Right lobe of liver (tissue), 6 donors: ENCODE measurements around the gene NCF4. TPM values are rescaled to one million over a fixed set of nuclear protein-coding genes. Genes with fewer than 3 reads are reported as not detected.
A peak's percentile ranks its signal among the peaks of the same experiment; 100 is the strongest.

Experiments
- ATAC-seq, 4 donors: fragments of 200-7000 bp; cut with Tn5 transposase; one replicate each; pipeline ENCODE4 v1.9.1; 2020; ENCODE audit warnings: mild to moderate bottlenecking in 4 of 4, moderate library complexity in 4 of 4
- DNase-seq, 3 donors: peaks; one replicate each; pipeline ENCODE4 v3.0.0-alpha.2; 2020
- H3K27ac ChIP-seq, 3 donors: fragments of 200-600 bp; one replicate each; pipeline ENCODE4 v1.8.0; 2022
- H3K27me3 ChIP-seq, 2 donors: fragments of 200-600 bp; one replicate each; pipeline ENCODE4 v1.8.0; 2022
- H3K36me3 ChIP-seq, 4 donors: fragments of 200-600 bp; sonication (generic) in 1 of 4; one replicate each; pipeline versions ENCODE4 v1.5.1 to v1.8.0; 2017 to 2022; ENCODE audit warnings: control low read depth in 1 of 4
- H3K4me1 ChIP-seq, 4 donors: fragments of 200-600 bp; sonication (generic) in 1 of 4; one replicate each; pipeline versions ENCODE4 v1.5.1 to v1.8.0; 2017 to 2022; ENCODE audit warnings: control low read depth in 1 of 4
- H3K4me3 ChIP-seq, 3 donors: fragments of 200-600 bp; one replicate each; pipeline ENCODE4 v1.8.0; 2022
- H3K9me3 ChIP-seq, 4 donors: fragments of 200-600 bp; sonication (generic) in 1 of 4; one replicate each; pipeline versions ENCODE4 v1.5.1 to v1.8.0; 2017 to 2022; ENCODE audit warnings: control low read depth in 1 of 4
- CTCF ChIP-seq, 4 donors: fragments of 200-600 bp in 3 of 4; fragments of 450-650 bp in 1 of 4; IDR thresholded peaks; one replicate each; pipeline versions ENCODE4 v1.5.1 to v1.8.0; 2016 to 2022; ENCODE audit warnings: antibody characterized with exemption in 4 of 4, mild to moderate bottlenecking in 2 of 4
- POLR2A ChIP-seq: fragments of 450-650 bp; IDR thresholded peaks from one replicate; pipeline ENCODE4 v1.6.1; 2017; ENCODE audit warnings: antibody characterized with exemption, mild to moderate bottlenecking
- WGBS: methylation state at CpG from one replicate; pipeline ENCODE4 v1.1.6; 2018; ENCODE audit warnings: low coverage, low lambda C conversion rate; ENCODE audit not compliant: insufficient coverage; ENCODE audit errors: missing lambda C conversion rate; 5-methylcytosine and 5-hydroxymethylcytosine counted together
- intact Hi-C, 2 donors: fragments of 100-400 bp; cut with DNase I; formaldehyde crosslinking; loops; one replicate each; pipeline versions ENCODE4 v1.11.2 to v1.14.1; 2022
- total RNA-seq, 6 experiments: library from RNA; depleted of rRNA in 2 of 6; stranded (reverse); fragments of >200 nt in 2 of 6; fragmentation: NEBNext Ultra II Directional in 3 of 6; extraction: Animal tissue kit (Norgen Biotek cat#: 25700) in 3 of 6; gene quantifications; one replicate each; pipeline versions ENCODE4 v1.1.0 to v1.2.4, GENCODE V29; 2016 to 2023
- donor health status: DM: no; HTN: yes; CAD: no.
- donor health status: DM: no; HTN: no; CAD: no.
- donor health status: DM: no; HTN: no; CAD: no.
- donor health status: DM: no; HTN: yes; CAD: no.
- donor health status: DM: no; HTN: yes; CAD: no.

Gene NCF4
- total RNA-seq, 6 experiments from 2014 or later: 2.3 to 6.2 (median 4.0) TPM

- H3K27ac ChIP-seq: no peak overlapping the region
- intact Hi-C loops: no loop called here
- no peaks in the 10 kb centered on the region for H3K27me3 ChIP-seq
- WGBS: 57% methylated on average over 6 of the region's 6 CpGs
- no peaks in the 10 kb centered on the region for H3K4me1 ChIP-seq
- no peaks in the 10 kb centered on the region for H3K36me3 ChIP-seq
- no peaks in the 10 kb centered on the region for H3K9me3 ChIP-seq
- no peak for DNase-seq
- no peak overlapping the region for H3K4me3 ChIP-seq
- no peak for TF ChIP-seq CTCF (IDR thresholded peaks at IDR 0.05)
- no peak for TF ChIP-seq POLR2A
- no peak for ATAC-seq
These were observed 34.5 kb upstream of the NCF4 start for GRCh38 chr22:36826262-36826661.

- WGBS: 45% methylated on average over 2 of the region's 3 CpGs
- no peaks in the 10 kb centered on the region for H3K27me3 ChIP-seq
- intact Hi-C loops: no loop called here
- no peaks in the 10 kb centered on the region for H3K36me3 ChIP-seq
- TF ChIP-seq CTCF (IDR thresholded peaks at IDR 0.05) (no peak), POLR2A (no peak)
- no peaks in the 10 kb centered on the region for H3K4me1 ChIP-seq
- H3K9me3 ChIP-seq: no peaks in the 10 kb centered on the region
- no peak overlapping the region for H3K27ac ChIP-seq
- H3K4me3 ChIP-seq: no peak overlapping the region
- DNase-seq: no peak
- ATAC-seq: no peak
These were observed 32.0 kb upstream of the NCF4 start for GRCh38 chr22:36828815-36829214.

GRCh38 chr22:36829370-36830002 is 31.3 kb upstream of the NCF4 start:
- DNase-seq: no peak
- Histone ChIP-seq H3K27me3 (no peaks in the 10 kb centered on the region), H3K4me1 (no peaks in the 10 kb centered on the region), H3K27ac (no peak overlapping the region), H3K9me3 (no peaks in the 10 kb centered on the region), H3K36me3 (no peaks in the 10 kb centered on the region), H3K4me3 (no peak overlapping the region)
- TF ChIP-seq POLR2A (no peak), CTCF (IDR thresholded peaks at IDR 0.05) (no peak)
- WGBS: 66% methylated on average over 5 of the region's 5 CpGs
- intact Hi-C loops: no loop called here
- ATAC-seq: peak in 1 of 4 donors; percentile 47

GRCh38 chr22:36830601-36831000 is 30.2 kb upstream of the NCF4 start:
- Histone ChIP-seq H3K9me3 (no peaks in the 10 kb centered on the region), H3K4me3 (no peak overlapping the region), H3K27ac (no peak overlapping the region), H3K36me3 (no peaks in the 10 kb centered on the region), H3K4me1 (no peaks in the 10 kb centered on the region), H3K27me3 (no peaks in the 10 kb centered on the region)
- 50% methylated on average over 2 of the region's 2 CpGs for WGBS
- intact Hi-C loops: no loop called here
- DNase-seq (no peak), ATAC-seq (no peak)
- TF ChIP-seq CTCF (IDR thresholded peaks at IDR 0.05): no peak
- TF ChIP-seq POLR2A: no peak

- Histone ChIP-seq H3K9me3 (no peaks in the 10 kb centered on the region), H3K27me3 (no peaks in the 10 kb centered on the region), H3K4me1 (no peaks in the 10 kb centered on the region), H3K27ac (no peak overlapping the region), H3K4me3 (no peak overlapping the region), H3K36me3 (no peaks in the 10 kb centered on the region)
- no peak for DNase-seq
- intact Hi-C loops: no loop called here
- TF ChIP-seq POLR2A: no peak
- ATAC-seq: no peak
These were observed 29.6 kb upstream of the NCF4 start for GRCh38 chr22:36831206-36831605.
